ENCODE measurements around the gene STT3B.

The STT3B gene

DNA sequence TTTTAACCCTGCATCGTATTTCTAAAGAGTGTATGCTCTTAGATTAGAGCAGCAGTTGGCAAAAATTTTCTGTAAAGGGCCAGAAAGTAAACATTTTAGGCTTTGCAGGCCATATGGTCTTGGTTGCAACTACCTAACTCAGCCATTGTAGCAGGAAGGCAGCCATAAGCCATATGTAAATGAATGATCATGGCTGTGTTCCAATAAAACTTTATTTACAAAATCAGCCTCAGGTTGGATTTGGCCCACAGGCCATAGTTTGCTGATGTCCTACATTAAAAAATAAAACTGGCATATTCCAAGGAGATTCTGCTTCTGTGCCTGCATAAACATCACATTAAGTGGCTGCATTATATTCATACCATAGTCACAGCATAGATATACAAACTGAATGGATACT is 134.9 kb downstream of the STT3B start:
- TF ChIP-seq SIN3A (IDR thresholded peaks at IDR 0.05; ENCODE audit: borderline replicate concordance, insufficient read depth, low read length) (no peak), POLR2AphosphoS5 (IDR thresholded peaks at IDR 0.05; ENCODE audit: low read depth, low read length) (no peak), FOXP2 (optimal IDR thresholded peaks at IDR 0.05; ENCODE audit: borderline replicate concordance, extremely low read depth, extremely low read length, insufficient read depth) (no peak), TAF1 (IDR thresholded peaks at IDR 0.05; ENCODE audit: borderline replicate concordance, insufficient read depth, low read length) (no peak)
- TF ChIP-seq, protein P1, sequence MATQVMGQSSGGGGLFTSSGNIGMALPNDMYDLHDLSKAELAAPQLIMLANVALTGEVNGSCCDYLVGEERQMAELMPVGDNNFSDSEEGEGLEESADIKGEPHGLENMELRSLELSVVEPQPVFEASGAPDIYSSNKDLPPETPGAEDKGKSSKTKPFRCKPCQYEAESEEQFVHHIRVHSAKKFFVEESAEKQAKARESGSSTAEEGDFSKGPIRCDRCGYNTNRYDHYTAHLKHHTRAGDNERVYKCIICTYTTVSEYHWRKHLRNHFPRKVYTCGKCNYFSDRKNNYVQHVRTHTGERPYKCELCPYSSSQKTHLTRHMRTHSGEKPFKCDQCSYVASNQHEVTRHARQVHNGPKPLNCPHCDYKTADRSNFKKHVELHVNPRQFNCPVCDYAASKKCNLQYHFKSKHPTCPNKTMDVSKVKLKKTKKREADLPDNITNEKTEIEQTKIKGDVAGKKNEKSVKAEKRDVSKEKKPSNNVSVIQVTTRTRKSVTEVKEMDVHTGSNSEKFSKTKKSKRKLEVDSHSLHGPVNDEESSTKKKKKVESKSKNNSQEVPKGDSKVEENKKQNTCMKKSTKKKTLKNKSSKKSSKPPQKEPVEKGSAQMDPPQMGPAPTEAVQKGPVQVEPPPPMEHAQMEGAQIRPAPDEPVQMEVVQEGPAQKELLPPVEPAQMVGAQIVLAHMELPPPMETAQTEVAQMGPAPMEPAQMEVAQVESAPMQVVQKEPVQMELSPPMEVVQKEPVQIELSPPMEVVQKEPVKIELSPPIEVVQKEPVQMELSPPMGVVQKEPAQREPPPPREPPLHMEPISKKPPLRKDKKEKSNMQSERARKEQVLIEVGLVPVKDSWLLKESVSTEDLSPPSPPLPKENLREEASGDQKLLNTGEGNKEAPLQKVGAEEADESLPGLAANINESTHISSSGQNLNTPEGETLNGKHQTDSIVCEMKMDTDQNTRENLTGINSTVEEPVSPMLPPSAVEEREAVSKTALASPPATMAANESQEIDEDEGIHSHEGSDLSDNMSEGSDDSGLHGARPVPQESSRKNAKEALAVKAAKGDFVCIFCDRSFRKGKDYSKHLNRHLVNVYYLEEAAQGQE (IDR thresholded peaks at IDR 0.05; ENCODE audit: insufficient read depth in 1 of 2, low read depth in 2 of 2, low read length in 2 of 2): no peak

GRCh38 chr3:31668242-31668641 is 135.5 kb downstream of the STT3B start:
- TF ChIP-seq FOXP2 (optimal IDR thresholded peaks at IDR 0.05; ENCODE audit: borderline replicate concordance, extremely low read depth, extremely low read length, insufficient read depth): no peak
- no peak for TF ChIP-seq TAF1 (IDR thresholded peaks at IDR 0.05; ENCODE audit: borderline replicate concordance, insufficient read depth, low read length)
- no peak for TF ChIP-seq SIN3A (IDR thresholded peaks at IDR 0.05; ENCODE audit: borderline replicate concordance, insufficient read depth, low read length)
- no peak for TF ChIP-seq POLR2AphosphoS5 (IDR thresholded peaks at IDR 0.05; ENCODE audit: low read depth, low read length)
- TF ChIP-seq, protein P1 (IDR thresholded peaks at IDR 0.05; ENCODE audit: insufficient read depth in 1 of 2, low read depth in 2 of 2, low read length in 2 of 2): no peak

- TF ChIP-seq SIN3A (IDR thresholded peaks at IDR 0.05; ENCODE audit: borderline replicate concordance, insufficient read depth, low read length): no peak
Observed at GRCh38 chr3:31670136-31670535, 137.4 kb downstream of the STT3B start.

DNA sequence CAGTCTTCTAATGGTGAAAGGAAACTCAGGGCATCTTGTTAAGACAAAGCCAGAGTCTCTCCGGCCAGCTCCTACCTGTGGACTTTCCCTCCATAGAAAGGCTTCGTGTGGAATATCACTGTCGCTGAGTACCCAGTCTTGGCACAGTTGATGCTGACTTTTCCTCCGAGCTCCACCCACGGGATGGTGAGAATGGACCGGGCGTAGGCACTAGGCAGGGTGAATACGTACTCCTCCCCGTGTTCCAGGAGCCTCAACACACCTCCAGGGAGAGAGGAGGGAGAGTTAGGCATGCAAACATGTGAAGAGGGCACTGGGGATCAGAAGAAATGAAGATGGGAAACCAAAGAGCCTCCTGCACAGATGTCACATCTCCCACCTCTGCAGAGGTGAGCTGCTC is 138.0 kb downstream of the STT3B start:
- TF ChIP-seq POLR2AphosphoS5 (IDR thresholded peaks at IDR 0.05; ENCODE audit: low read depth, low read length): no peak
- TF ChIP-seq, protein P1 (IDR thresholded peaks at IDR 0.05; ENCODE audit: insufficient read depth in 1 of 2, low read depth in 2 of 2, low read length in 2 of 2): no peak
- no peak for TF ChIP-seq FOXP2 (optimal IDR thresholded peaks at IDR 0.05; ENCODE audit: borderline replicate concordance, extremely low read depth, extremely low read length, insufficient read depth)
- no peak for TF ChIP-seq SIN3A (IDR thresholded peaks at IDR 0.05; ENCODE audit: borderline replicate concordance, insufficient read depth, low read length)
- TF ChIP-seq TAF1 (IDR thresholded peaks at IDR 0.05; ENCODE audit: borderline replicate concordance, insufficient read depth, low read length): no peak

DNA sequence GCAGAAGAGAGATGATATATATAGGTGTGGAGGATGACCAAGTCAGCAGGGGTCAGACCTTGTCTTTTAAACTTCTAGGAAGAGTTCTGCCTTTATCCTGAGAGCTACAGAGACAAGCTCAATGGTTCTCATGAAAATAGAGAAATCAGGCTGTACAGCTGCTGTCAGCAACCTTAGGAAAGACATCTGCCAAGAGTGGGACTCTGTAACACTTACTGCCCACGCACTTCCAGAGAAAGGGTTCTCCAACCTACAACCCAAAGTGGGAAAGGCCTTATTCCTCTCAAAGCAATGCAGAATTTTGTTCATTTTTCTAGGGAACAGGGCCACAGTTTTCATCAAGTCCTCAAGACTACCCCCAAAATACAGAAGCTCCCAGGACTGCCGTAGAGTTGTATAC is 138.7 kb downstream of the STT3B start:
- TF ChIP-seq, protein P1 (IDR thresholded peaks at IDR 0.05; ENCODE audit: insufficient read depth in 1 of 2, low read depth in 2 of 2, low read length in 2 of 2): no peak
- no peak for TF ChIP-seq POLR2AphosphoS5 (IDR thresholded peaks at IDR 0.05; ENCODE audit: low read depth, low read length)
- no peak for TF ChIP-seq FOXP2 (optimal IDR thresholded peaks at IDR 0.05; ENCODE audit: borderline replicate concordance, extremely low read depth, extremely low read length, insufficient read depth)
- no peak for TF ChIP-seq TAF1 (IDR thresholded peaks at IDR 0.05; ENCODE audit: borderline replicate concordance, insufficient read depth, low read length)
- no peak for TF ChIP-seq SIN3A (IDR thresholded peaks at IDR 0.05; ENCODE audit: borderline replicate concordance, insufficient read depth, low read length)

Data from PFSK-1 (cell line).